GM21528 (cell line): ENCODE results near the gene KRT40.

Source experiments
- ATAC-seq: cut with Tn5 transposase; IDR thresholded peaks from one replicate; pipeline ENCODE4 v1.9.1; 2021; ENCODE audit warnings: mild to moderate bottlenecking, moderate library complexity; ENCODE audit not compliant: unreplicated experiment, low FRiP score

KRT40 gene

GRCh38 chr17:40984226-40984625 is at the start of gene KRT40:
TSS of gene KRT40 (minus strand) at chr17:40984326. CDS start at chr17:40984273, 53 bp downstream.
- no peak for ATAC-seq

DNA sequence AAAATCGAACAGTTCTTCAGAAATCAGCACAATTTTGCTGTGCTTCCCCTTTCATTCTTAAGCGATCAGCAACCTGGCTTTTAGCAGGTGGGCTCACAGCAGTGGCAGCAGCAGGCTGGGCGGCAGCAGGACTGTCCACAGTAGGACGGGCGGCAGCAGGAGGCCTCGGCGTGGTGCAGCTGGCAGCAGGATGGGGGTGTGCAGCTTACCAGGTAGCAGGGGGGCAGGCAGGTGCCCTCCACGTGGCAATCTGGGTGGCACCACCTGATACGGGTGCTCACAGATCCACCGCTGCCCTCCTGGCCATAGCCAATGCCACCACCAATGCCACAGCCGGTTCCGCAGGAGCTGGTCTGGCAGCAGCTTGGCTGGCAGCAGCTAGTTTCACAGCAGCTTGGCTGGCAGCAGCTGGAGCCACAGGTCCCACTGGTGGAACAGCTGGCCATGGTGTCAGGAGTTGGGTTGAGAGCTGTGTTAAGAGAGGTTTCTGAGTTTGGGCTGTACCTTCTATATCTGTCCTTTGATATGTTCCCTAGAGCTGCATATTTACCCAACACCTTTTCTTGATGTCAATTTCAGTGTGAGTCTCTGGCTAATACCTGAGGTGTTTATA is 45.6 kb upstream of the KRT40 start, which contains the start of gene KRTAP1-4:
KRTAP1-4 (minus strand) TSS at position 563 of the 613 bp plus-strand sequence; CDS start at position 446, 117 bp downstream.
- no peak for ATAC-seq

- no peak for ATAC-seq
Measured at GRCh38 chr17:41026715-41027471, 42.8 kb upstream of the KRT40 start, which contains the start of gene KRTAP1-5. TSS of gene KRTAP1-5 (minus strand) at chr17:41027208. CDS start at chr17:41027155, 53 bp downstream.

GRCh38 chr17:41024697-41025096 is 40.6 kb upstream of the KRT40 start:
- no peak for ATAC-seq

GRCh38 chr17:41020336-41020735 is 36.2 kb upstream of the KRT40 start:
- ATAC-seq: no peak

GRCh38 chr17:41019415-41019814 is 35.3 kb upstream of the KRT40 start:
- no peak for ATAC-seq

DNA sequence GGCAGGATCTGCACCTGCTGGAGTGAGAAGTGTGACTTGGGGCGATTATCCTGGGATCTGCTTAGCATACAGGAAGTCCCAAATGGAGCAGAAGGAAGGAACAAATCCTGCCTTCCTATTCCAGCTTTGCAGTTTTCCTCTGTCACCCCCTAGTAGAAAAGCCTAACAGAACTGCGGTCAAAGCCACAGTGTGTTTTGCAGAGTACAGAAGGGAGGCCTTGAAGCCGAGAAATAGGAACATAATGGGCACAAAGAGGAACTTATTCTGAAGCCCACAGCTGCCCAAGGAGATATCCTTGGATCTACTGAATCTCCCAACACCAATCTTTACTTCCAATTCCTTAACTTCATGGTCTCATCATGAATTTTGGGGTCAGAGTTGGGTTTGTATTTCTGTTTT is 34.4 kb upstream of the KRT40 start:
- ATAC-seq: no peak

DNA sequence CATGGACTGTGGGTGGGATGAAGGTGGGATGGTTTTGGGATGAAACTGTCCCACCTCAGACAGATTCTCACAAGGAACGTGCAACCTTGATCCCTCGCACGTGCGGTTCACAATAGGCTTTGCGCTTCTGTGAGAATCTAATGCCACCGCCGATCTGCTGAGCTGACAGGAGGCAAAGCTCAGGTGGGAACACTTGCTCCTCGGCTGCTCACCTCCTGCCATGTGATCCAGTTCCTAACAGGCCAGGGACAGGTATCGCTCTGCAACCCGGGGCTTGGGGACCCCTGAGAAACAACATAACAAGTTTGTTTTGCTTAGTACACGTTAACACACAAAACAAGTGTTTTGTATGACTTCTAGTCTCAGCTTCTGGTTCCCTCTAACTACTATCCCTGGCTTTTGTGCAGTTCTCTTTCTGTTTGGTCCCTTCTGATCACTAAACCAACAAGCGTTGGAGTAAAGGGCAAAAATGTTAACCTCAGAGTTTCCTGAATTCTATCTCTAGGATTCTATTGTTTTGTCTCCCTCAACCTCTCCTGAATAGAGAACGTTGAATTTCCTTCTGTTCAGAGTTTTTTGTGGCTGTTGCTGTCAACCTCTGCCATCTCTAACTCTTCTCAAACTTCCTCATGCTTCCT is 32.6 kb upstream of the KRT40 start:
- no peak for ATAC-seq

DNA sequence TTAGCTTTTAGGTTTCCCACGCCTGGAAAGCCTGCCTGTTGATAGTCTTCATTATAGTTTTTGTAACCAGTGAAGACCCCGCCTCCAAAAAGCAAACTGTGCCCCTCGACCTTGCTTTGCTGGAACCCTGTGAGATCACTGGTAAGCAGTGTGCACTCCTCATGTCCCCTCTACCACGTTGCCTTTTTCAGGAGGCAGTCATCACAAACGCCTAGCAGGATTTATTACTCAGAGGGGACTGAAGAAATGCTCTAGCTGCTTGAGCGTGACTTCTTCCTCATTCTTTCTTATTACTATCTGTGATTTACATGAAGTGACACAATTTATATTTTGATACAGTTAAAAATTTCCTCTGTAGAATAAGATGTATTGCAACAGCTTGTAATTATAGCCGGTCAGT is 31.3 kb upstream of the KRT40 start:
- no peak for ATAC-seq

DNA sequence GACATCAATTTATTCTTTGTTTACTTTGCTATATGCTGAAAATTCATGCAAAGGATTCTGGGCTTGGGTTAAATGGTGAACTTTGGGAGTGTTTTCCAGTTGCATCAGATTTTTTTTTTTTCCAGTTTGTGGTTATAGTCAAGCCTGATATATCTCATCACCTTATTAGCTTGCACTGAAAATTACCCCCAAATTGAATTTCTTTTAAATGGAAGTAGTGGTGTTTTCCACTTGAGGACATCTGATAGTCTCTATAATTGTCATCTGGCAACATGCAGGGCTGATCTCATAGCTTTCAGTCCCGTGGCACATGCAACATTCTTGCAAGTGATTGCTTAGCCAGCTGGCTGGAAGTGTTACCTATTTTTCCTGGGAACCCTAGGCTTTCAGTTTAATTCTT is 29.5 kb upstream of the KRT40 start:
- ATAC-seq: no peak

- no peak for ATAC-seq
Measured at GRCh38 chr17:41013181-41013580, 29.1 kb upstream of the KRT40 start.

- no peak for ATAC-seq
Measured at GRCh38 chr17:41012326-41013120, 28.4 kb upstream of the KRT40 start.

GRCh38 chr17:41010441-41010840 is 26.3 kb upstream of the KRT40 start:
- ATAC-seq: no peak

DNA sequence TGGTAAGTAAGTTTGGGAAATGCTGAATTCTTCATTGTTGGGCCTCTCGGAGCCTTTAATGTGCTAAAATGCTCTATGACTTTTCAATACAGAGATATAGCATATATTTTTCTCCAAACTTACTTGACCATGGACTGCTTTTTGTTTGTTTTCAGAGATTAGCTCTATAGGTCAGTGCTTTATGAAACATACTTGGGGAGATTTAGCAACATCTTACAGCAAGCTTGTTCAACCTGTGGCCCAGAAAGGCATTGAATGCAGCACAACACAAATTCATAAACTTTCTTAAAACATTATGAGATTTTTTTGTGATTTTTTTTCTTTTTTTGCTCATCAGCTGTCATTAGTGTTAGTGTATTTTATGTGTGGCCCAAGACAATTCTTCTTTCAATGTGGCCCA is 25.8 kb upstream of the KRT40 start:
- no peak for ATAC-seq

- no peak for ATAC-seq
Measured at GRCh38 chr17:41009301-41009760, 25.2 kb upstream of the KRT40 start.

- ATAC-seq: no peak
Measured at GRCh38 chr17:41008811-41009210, 24.7 kb upstream of the KRT40 start, which contains the start of gene KRTAP3-1. TSS of gene KRTAP3-1 (minus strand) at chr17:41009128. CDS start at chr17:41009074, 54 bp downstream.

DNA sequence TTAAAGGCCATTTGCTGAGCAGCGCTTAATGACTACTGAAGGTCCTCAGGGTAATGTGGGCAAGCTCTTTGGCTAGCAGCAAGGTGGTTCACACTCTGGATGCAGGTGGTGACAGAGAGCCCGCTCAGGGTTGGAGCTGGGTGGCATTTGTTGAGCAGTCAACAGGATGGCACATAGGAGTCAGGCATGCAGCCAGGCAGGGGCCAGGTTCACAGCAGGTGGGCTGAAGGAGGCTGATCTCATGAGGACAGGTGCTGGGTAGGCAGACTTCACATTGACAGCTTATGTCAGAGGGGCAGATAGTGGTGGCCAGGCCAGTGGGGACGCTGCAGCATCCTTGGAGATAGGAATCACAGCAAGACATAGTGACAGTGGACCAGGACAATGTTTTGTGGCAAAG is 20.3 kb upstream of the KRT40 start:
- ATAC-seq: no peak

GRCh38 chr17:41003926-41004325 is 19.8 kb upstream of the KRT40 start:
- ATAC-seq: no peak

- no peak for ATAC-seq
Measured at GRCh38 chr17:41002814-41003213, 18.7 kb upstream of the KRT40 start.

DNA sequence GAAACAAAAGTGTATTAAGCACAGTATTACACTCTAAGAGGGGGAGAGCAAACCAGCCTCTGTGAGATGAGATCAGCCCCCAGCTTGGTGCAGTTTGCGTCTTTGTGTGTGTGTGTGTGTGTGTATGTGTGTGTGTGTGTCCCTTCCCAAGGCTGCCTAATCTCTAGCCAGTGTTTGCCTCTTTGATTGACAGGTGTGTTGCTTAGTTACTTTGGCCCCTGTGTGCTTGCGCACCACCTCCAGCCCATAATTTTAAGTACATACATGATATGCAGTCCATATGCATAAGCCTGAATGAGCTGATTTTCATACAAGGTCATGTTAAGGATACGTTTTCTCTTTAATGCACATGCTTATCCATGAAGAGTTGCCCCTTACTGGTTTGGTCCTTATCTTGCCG is 17.7 kb upstream of the KRT40 start:
- ATAC-seq: no peak
